ENCODE data around the gene CHPF2. TPM values are rescaled to one million over a fixed set of nuclear protein-coding genes. Genes with fewer than 3 reads are reported as not detected.

Gene CHPF2
- polyA plus RNA-seq, 2 donors, result 10.8 to 13.6 TPM

GRCh38 chr7:151272877-151273276 is 40.6 kb downstream of the CHPF2 start:
- Histone ChIP-seq H3K4me1 (ENCODE audit: control insufficient read depth in 2 of 2, insufficient read depth in 2 of 2, low read length in 1 of 2) (peaks cover 3 to 20% of the 10 kb centered on the region in 2 donors), H3K27ac (ENCODE audit: low read depth in 2 of 2, low read length in 1 of 2) (no peak overlapping the region)
- WGBS, 2 donors, result 81% methylated on average over 7 of the region's 7 CpGs

GRCh38 chr7:151273651-151274390 is 41.5 kb downstream of the CHPF2 start:
- H3K9me3 ChIP-seq (ENCODE audit: control insufficient read depth in 2 of 2, insufficient read depth in 1 of 2, low read depth in 1 of 2, low read length in 1 of 2), result no peaks in the 10 kb centered on the region
- WGBS, 2 donors, result 52 to 70% methylated on average over 9 of the region's 9 CpGs
- no peaks in the 10 kb centered on the region for H3K36me3 ChIP-seq (ENCODE audit: control insufficient read depth in 2 of 2, insufficient read depth in 2 of 2, low read length in 1 of 2)
- no peaks in the 10 kb centered on the region for H3K27me3 ChIP-seq (ENCODE audit: control insufficient read depth in 1 of 2, insufficient read depth in 2 of 2, low read length in 2 of 2)
- H3K27ac ChIP-seq (ENCODE audit: low read depth in 2 of 2, low read length in 1 of 2), result no peak overlapping the region
- H3K4me1 ChIP-seq (ENCODE audit: control insufficient read depth in 2 of 2, insufficient read depth in 2 of 2, low read length in 1 of 2), result peaks cover 3 to 20% of the 10 kb centered on the region in 2 donors
- no peak overlapping the region for H3K4me3 ChIP-seq (ENCODE audit: low read depth in 1 of 2, low read length in 2 of 2)

More at GRCh38 chr7:151272877-151273276, 40.6 kb downstream of the CHPF2 start:
- Histone ChIP-seq H3K27me3 (ENCODE audit: control insufficient read depth in 1 of 2, insufficient read depth in 2 of 2, low read length in 2 of 2) (no peaks in the 10 kb centered on the region), H3K36me3 (ENCODE audit: control insufficient read depth in 2 of 2, insufficient read depth in 2 of 2, low read length in 1 of 2) (no peaks in the 10 kb centered on the region), H3K9me3 (ENCODE audit: control insufficient read depth in 2 of 2, insufficient read depth in 1 of 2, low read depth in 1 of 2, low read length in 1 of 2) (no peaks in the 10 kb centered on the region), H3K4me3 (ENCODE audit: low read depth in 1 of 2, low read length in 2 of 2) (no peak overlapping the region)

GRCh38 chr7:151274396-151274795 is 42.1 kb downstream of the CHPF2 start:
- H3K36me3 ChIP-seq (ENCODE audit: control insufficient read depth in 2 of 2, insufficient read depth in 2 of 2, low read length in 1 of 2), result no peaks in the 10 kb centered on the region
- no peaks in the 10 kb centered on the region for H3K9me3 ChIP-seq (ENCODE audit: control insufficient read depth in 2 of 2, insufficient read depth in 1 of 2, low read depth in 1 of 2, low read length in 1 of 2)
- peaks cover 3 to 20% of the 10 kb centered on the region in 2 donors for H3K4me1 ChIP-seq (ENCODE audit: control insufficient read depth in 2 of 2, insufficient read depth in 2 of 2, low read length in 1 of 2)
- H3K4me3 ChIP-seq (ENCODE audit: low read depth in 1 of 2, low read length in 2 of 2), result no peak overlapping the region
- H3K27ac ChIP-seq (ENCODE audit: low read depth in 2 of 2, low read length in 1 of 2), result no peak overlapping the region
- WGBS, 2 donors, result 62 to 63% methylated on average over 9 of the region's 9 CpGs
- no peaks in the 10 kb centered on the region for H3K27me3 ChIP-seq (ENCODE audit: control insufficient read depth in 1 of 2, insufficient read depth in 2 of 2, low read length in 2 of 2)

GRCh38 chr7:151274936-151275812 is 42.9 kb downstream of the CHPF2 start:
- no peaks in the 10 kb centered on the region for H3K9me3 ChIP-seq (ENCODE audit: control insufficient read depth in 2 of 2, insufficient read depth in 1 of 2, low read depth in 1 of 2, low read length in 1 of 2)
- H3K27me3 ChIP-seq (ENCODE audit: control insufficient read depth in 1 of 2, insufficient read depth in 2 of 2, low read length in 2 of 2), result no peaks in the 10 kb centered on the region
- no peak overlapping the region for H3K27ac ChIP-seq (ENCODE audit: low read depth in 2 of 2, low read length in 1 of 2)
- no peaks in the 10 kb centered on the region for H3K36me3 ChIP-seq (ENCODE audit: control insufficient read depth in 2 of 2, insufficient read depth in 2 of 2, low read length in 1 of 2)
- H3K4me3 ChIP-seq (ENCODE audit: low read depth in 1 of 2, low read length in 2 of 2), result no peak overlapping the region
- 77 to 79% methylated on average over 17 of the region's 17 CpGs for WGBS, 2 donors
- H3K4me1 ChIP-seq (ENCODE audit: control insufficient read depth in 2 of 2, insufficient read depth in 2 of 2, low read length in 1 of 2), result peaks cover 3 to 20% of the 10 kb centered on the region in 2 donors

- Histone ChIP-seq H3K9me3 (ENCODE audit: control insufficient read depth in 2 of 2, insufficient read depth in 1 of 2, low read depth in 1 of 2, low read length in 1 of 2) (no peaks in the 10 kb centered on the region), H3K4me1 (ENCODE audit: control insufficient read depth in 2 of 2, insufficient read depth in 2 of 2, low read length in 1 of 2) (peaks cover 3 to 20% of the 10 kb centered on the region in 2 donors), H3K27me3 (ENCODE audit: control insufficient read depth in 1 of 2, insufficient read depth in 2 of 2, low read length in 2 of 2) (no peaks in the 10 kb centered on the region), H3K36me3 (ENCODE audit: control insufficient read depth in 2 of 2, insufficient read depth in 2 of 2, low read length in 1 of 2) (no peaks in the 10 kb centered on the region), H3K27ac (ENCODE audit: low read depth in 2 of 2, low read length in 1 of 2) (no peak overlapping the region), H3K4me3 (ENCODE audit: low read depth in 1 of 2, low read length in 2 of 2) (no peak overlapping the region)
- whole genome bisulfite sequencing, 2 donors, result 19 to 21% methylated on average over 10 of the region's 10 CpGs
Observed at GRCh38 chr7:151275813-151276577, 43.7 kb downstream of the CHPF2 start.

GRCh38 chr7:151276666-151277590 is 44.6 kb downstream of the CHPF2 start:
- H3K36me3 ChIP-seq (ENCODE audit: control insufficient read depth in 2 of 2, insufficient read depth in 2 of 2, low read length in 1 of 2), result no peaks in the 10 kb centered on the region
- no peaks in the 10 kb centered on the region for H3K9me3 ChIP-seq (ENCODE audit: control insufficient read depth in 2 of 2, insufficient read depth in 1 of 2, low read depth in 1 of 2, low read length in 1 of 2)
- H3K27ac ChIP-seq (ENCODE audit: low read depth in 2 of 2, low read length in 1 of 2), result peak overlapping the region in 1 of 2 donors; percentile 16
- H3K4me3 ChIP-seq (ENCODE audit: low read depth in 1 of 2, low read length in 2 of 2), result peak overlapping the region; percentile 15 to 49
- H3K4me1 ChIP-seq (ENCODE audit: control insufficient read depth in 2 of 2, insufficient read depth in 2 of 2, low read length in 1 of 2), result peaks cover 3 to 20% of the 10 kb centered on the region in 2 donors
- 2 to 3% methylated on average over 54 to 63 of the region's 63 CpGs for WGBS, 2 donors
- no peaks in the 10 kb centered on the region for H3K27me3 ChIP-seq (ENCODE audit: control insufficient read depth in 1 of 2, insufficient read depth in 2 of 2, low read length in 2 of 2)

- no peaks in the 10 kb centered on the region for H3K36me3 ChIP-seq (ENCODE audit: control insufficient read depth in 2 of 2, insufficient read depth in 2 of 2, low read length in 1 of 2)
- H3K9me3 ChIP-seq (ENCODE audit: control insufficient read depth in 2 of 2, insufficient read depth in 1 of 2, low read depth in 1 of 2, low read length in 1 of 2), result no peaks in the 10 kb centered on the region
- H3K4me3 ChIP-seq (ENCODE audit: low read depth in 1 of 2, low read length in 2 of 2), result no peak overlapping the region
- H3K27me3 ChIP-seq (ENCODE audit: control insufficient read depth in 1 of 2, insufficient read depth in 2 of 2, low read length in 2 of 2), result no peaks in the 10 kb centered on the region
- peaks cover 3 to 16% of the 10 kb centered on the region in 2 donors for H3K4me1 ChIP-seq (ENCODE audit: control insufficient read depth in 2 of 2, insufficient read depth in 2 of 2, low read length in 1 of 2)
- H3K27ac ChIP-seq (ENCODE audit: low read depth in 2 of 2, low read length in 1 of 2), result no peak overlapping the region
- 66 to 70% methylated on average over 8 of the region's 8 CpGs for WGBS, 2 donors
Observed at GRCh38 chr7:151277631-151278030, 45.3 kb downstream of the CHPF2 start.

- Histone ChIP-seq H3K4me3 (ENCODE audit: low read depth in 1 of 2, low read length in 2 of 2) (no peak overlapping the region), H3K27me3 (ENCODE audit: control insufficient read depth in 1 of 2, insufficient read depth in 2 of 2, low read length in 2 of 2) (no peaks in the 10 kb centered on the region), H3K27ac (ENCODE audit: low read depth in 2 of 2, low read length in 1 of 2) (no peak overlapping the region), H3K36me3 (ENCODE audit: control insufficient read depth in 2 of 2, insufficient read depth in 2 of 2, low read length in 1 of 2) (no peaks in the 10 kb centered on the region), H3K4me1 (ENCODE audit: control insufficient read depth in 2 of 2, insufficient read depth in 2 of 2, low read length in 1 of 2) (peaks cover 3 to 16% of the 10 kb centered on the region in 2 donors), H3K9me3 (ENCODE audit: control insufficient read depth in 2 of 2, insufficient read depth in 1 of 2, low read depth in 1 of 2, low read length in 1 of 2) (no peaks in the 10 kb centered on the region)
- 91% methylated on average over 12 of the region's 12 CpGs for WGBS, 2 donors
Observed at GRCh38 chr7:151278949-151279348, 46.7 kb downstream of the CHPF2 start.
